ENCODE results near the gene ZNF20.
"Not testable (repeated sequence)": the region's sequence is repeated elsewhere in the genome, so short reads cannot be mapped to it uniquely, and the experiment has no call there.

ZNF20 gene

DNA sequence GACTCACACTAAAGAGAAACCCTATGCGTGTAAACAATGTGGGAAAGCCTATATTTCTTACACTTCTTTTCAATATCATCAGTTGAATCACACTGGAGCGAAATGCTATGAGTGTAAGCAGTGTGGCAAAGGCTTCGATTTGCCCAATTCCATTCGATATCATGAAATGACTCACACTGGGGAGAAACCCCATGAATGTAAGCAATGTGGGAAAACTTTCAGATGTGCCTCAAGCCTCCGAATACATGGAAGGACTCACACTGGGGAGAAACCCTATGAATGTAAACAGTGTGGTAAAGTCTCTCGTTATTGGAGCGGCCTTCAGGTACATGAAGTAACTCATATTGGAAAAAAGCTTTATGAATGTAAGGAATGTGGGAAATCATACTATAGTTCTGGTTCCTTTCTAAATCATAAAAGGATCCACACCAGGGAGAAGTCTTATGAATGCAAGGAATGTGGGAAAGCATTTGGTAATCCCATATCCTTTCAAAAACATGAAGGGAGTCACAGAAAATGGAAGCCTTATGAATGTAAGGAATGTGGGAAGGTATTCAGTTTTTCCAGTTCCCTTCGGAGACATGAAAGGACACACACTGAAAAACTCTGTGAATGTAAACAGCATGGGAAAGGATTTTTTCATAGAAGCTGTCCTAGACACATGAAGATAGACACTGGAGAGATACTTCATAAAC lies 28.1 kb downstream of the ZNF20 start:
- DNase-seq = no peak

DNA sequence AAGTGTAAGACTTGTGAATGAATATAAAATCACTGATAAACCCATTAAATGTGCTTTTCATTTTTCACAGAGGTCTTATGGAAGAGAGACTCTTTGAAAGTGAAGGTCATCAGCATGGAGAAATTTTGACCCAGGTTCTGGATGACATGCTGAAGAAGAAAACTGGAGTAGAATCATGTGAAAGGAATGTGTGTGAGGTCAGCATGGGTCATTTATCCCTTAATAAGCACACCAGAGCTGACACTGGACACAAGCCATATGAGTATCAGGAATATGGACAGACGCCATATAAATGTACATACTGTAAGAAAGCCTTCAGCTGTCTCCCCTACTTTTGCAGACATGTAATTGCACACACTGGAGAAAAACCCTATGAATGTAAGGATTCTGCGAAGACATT lies 29.0 kb downstream of the ZNF20 start:
- no peak for DNase-seq

DNA sequence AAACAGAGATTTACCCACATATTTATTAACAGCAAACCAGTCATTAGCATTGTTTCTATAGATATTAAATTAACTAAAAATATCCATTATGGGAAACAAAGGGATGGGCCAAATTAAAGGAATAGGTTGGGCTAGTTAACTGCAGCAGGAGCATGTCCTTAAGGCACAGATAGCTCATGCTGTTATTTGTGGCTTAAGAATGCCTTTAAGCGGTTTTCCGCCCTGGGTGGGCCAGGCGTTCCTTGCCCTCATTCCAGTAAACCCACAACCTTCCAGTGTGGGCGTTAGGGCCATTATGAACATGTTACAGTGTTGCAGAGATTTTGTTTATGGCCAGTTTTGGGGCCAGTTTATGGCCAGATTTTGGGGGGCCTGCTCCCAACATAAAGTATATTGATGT lies 36.2 kb downstream of the ZNF20 start:
- DNase-seq = not testable (repeated sequence)

DNA sequence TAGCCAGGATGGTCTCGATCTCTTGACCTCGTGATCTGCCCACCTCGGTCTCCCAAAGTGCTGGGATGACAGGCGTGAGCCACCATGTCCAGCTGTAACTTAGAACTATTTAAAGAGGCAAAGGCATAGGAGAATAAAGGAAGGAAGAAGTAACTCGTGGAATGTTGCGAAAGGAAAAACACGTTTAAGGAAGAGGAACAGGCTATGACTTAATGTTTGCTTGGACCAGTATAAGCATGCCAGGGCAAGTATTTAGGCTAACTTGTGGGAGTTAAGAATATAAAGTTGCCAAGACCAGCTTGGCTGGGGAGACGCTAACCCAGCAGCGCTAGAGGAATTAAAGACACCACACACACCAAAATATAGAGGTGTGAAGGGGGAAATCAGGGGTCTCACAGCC lies 42.1 kb downstream of the ZNF20 start:
- no peak for DNase-seq

DNA sequence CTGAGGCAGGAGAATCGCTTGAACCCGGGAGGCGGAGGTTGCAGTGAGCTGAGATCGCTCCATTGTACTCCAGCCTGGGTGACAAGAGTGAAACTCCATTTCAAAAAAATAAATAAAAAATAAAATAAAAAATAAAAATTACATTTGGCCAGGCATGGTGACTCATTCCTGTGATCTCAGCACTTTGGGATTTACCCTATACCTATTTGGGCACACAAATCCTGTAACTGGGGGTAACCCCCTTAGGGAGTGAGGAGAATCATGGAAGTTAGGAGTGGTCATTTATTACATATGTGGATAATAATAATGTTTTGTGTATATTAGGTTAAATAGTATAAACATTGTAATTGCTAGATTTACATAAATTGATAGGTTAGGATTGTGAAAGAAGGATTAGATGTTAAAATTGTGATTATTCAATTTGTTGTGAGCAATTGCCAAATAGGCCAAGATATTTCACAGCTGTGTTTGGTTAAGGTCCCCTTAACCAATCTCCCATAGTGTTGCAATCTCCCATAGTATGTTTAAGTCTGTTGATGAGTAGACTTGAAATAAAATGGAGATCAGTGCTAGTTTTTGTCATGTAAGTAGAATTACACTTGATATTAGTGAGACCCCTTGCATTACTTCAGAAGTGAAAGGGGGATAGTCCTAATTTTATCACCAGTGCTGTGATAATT lies 44.9 kb downstream of the ZNF20 start:
- no peak for DNase-seq

DNA sequence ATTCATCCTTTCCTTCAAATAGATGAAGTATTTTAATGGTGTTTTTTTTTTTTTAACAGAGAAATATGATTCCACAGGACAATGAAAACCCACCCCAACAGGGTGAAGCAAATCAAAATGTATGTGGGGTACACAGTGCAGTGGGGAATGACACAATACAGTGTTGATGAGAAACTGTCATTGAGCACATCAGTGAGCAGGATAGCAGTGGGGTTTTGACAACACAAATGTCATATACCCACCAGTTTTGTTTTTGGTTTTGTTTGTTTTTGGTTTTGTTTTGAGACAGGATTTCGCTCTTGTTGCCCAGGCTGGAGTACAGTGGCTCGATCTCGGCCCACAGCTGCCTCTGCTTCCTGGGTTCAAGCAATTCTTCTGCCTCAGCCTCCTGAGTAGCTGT lies 46.4 kb downstream of the ZNF20 start:
- no peak for DNase-seq

DNA sequence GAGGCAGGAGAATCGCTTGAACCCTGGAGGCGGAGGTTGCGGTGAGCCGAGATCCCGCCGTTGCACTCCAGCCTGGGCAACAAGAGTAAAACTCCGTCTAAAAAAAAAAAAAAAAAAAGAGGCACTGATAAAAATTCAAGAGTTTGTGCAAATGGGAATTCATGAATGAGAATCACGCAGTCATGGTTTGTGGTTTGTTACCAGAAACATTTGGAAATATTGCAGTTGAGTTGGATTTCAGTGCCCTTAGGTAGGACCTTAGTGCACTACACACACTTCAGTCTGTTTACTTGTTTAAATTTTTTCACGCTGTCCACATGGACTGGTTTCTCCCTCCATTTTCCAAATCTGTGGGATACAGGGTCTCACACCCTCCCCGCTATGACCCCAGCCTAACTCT lies 47.2 kb downstream of the ZNF20 start:
- DNase-seq = no peak

DNA sequence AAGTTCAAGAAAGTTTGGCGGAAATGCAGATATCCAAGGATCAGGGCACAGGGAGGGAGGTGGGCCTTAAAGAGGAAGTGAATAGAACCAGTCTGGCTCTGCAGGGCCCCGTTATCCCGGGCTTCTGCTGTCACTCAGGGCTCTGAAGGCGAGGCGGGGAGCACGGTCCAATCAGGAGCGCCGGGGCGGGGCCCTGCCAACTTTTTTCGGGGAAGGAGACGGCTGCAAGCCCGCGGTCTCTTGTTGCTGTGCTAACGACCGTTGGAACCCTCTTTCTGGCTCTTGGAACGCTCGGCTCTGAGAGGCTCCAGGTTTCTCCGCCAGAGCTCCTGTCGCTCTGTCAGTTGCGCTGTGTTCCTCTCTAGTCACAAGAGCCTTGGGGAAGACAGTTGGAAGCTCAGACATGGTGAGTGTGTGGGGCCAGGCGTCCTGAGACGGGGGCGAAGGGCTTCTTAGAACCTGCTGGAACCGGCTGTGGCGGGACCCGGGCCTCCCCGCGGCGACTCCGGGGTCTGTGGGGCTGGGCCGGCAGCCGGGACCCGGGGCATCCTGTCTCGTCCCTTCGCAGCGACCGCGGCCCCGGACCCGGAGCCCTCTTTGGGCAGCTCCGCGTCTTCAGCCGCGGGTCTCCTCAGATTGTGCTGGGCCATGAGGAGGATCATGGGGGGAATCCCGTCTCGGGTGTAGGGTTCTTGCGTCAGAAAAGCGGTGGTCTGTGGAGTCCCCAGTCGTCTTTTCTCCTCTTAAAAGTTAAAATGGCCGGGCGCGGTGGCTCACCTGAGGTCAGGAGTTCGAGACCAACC lies 47.9 kb downstream of the ZNF20 start:
- DNase-seq = no peak

DNA sequence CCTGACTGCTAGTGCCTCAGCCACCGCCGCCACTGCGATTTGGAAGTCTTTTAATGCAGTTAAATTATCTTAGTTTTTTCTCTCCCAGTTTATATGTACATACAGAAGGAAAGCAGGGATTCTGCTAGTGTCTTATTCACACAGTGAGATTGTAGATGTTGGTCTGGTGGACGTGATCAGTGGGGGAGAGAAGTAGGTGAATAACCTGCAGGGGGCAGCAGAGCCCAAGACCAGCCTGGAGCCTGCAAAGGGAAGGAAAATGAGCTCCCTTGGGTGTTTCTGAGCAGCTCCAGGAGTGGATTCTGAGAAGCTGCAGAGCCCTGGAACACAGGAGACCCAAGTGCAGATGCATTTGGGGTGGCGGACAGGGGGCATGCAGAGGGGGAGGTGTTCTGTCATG lies 49.3 kb downstream of the ZNF20 start:
- no peak for DNase-seq

DNA sequence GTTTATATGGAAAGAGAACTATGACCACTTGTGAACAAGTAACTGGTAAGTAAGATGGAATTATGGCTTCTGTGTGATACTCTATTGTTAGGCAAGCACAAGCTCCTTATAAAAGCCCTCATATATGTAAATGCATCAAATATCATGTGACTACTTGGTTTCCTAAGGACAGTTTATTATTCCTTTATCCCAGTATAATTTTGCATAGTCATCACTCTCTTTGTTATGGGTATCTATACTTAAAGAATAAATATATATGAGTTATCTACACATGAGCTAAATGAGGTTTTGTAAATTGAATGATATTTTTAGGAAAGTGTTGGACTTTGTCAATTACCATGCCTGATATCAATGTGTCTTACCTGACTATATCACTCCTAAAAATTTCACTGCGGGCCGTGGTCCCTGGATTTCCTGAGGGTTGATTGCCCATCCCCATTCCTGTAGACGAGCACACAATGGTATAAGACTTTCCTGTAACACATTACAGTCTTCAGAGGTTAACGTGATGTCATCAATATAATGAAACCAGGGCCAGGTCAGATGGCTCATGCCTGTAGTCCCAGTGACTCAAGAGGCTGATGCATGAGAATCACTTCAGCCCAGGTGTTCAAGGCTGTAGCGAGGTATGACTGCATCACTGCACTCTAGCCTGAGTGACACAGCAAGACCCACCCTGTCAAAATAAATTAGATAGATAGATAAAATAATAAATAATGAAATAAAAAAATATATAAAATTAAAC lies 54.9 kb downstream of the ZNF20 start:
- no peak for DNase-seq

DNA sequence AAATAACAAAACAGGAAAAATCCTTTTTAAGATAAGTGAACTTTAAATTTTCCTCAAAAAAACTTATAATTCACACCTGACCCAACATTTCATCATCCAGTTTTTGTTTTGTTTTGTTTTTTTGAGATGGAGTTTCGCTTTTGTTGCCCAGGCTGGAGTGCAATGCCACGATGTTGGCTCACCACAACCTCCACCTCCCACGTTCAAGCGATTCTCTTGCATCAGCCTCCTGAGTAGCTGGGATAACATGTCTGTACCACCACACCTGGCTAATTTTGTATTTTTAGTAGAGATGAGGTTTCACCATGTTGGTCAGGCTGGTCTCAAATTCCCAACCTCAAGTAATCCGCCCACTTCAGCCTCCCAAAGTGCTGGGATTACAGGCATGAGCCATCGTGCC lies 56.8 kb downstream of the ZNF20 start:
- DNase-seq = not testable (repeated sequence)

All from NCI-H2029 (cell line).